ENCODE results near the gene RAB11FIP3. TPM values are rescaled to one million over a fixed set of nuclear protein-coding genes. Genes with fewer than 3 reads are reported as not detected.

RAB11FIP3 gene
- total RNA-seq, 1 donor: 25.3 TPM

DNA sequence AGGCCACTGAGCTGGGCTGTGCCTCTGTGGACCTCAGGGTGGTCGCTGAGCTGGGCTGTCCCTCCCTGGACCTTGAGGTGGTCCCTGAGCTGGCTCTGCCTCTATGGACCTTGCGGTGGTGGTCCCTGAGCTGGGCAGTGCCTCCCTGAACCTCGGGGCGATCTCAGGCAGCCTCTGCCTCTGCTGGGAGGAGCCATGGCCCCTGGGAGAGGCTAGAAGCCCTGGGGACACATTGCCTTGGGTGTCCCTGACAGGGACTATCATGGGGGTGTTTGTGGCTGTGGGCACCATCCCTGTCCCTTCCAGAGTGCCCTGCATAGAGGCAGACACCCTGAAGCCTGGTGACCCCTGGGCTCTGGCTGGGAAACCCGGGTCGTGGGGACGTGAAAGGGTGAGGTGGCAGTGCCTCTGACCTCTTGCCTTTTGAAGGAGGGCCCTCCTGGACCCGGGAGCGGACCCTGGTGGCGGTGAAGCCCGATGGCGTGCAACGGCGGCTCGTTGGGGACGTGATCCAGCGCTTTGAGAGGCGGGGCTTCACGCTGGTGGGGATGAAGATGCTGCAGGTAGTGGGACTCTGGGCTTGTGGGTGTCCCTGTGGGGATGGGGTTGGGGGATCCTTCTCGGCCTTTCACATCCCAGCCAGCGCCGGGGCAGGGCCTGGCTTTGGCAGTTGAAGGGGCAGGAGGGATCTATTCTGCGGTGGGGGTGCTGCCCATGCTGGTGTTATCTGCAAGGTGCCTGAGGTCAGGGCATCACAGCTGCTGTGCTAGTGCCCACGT lies 26.7 kb upstream of the RAB11FIP3 start:
- Histone ChIP-seq H3K4me3 (ENCODE audit: insufficient read depth, low read length) (no peak overlapping the region), H3K4me1 (ENCODE audit: insufficient read depth, low read length) (peaks cover 9% of the 10 kb centered on the region), H3K27me3 (ENCODE audit: insufficient read depth, low read length) (no peaks in the 10 kb centered on the region), H3K4me2 (ENCODE audit: insufficient read depth, low read length) (peak overlapping the region; percentile 61), H3K36me3 (ENCODE audit: insufficient read depth, low read length) (peaks cover 6% of the 10 kb centered on the region), H2AFZ (ENCODE audit: low read length) (no peak overlapping the region), H3K79me2 (ENCODE audit: insufficient read depth, low read length) (peaks cover 17% of the 10 kb centered on the region), H4K20me1 (ENCODE audit: insufficient read depth, low read length) (peaks cover 7% of the 10 kb centered on the region), H3K9me3 (ENCODE audit: low read depth, low read length) (no peaks in the 10 kb centered on the region), H3K27ac (ENCODE audit: low read depth, low read length) (no peak overlapping the region)
- peak; percentile 80 for DNase-seq (ENCODE audit: insufficient read length, low spot score, missing footprints)
- TF ChIP-seq, protein P1, sequence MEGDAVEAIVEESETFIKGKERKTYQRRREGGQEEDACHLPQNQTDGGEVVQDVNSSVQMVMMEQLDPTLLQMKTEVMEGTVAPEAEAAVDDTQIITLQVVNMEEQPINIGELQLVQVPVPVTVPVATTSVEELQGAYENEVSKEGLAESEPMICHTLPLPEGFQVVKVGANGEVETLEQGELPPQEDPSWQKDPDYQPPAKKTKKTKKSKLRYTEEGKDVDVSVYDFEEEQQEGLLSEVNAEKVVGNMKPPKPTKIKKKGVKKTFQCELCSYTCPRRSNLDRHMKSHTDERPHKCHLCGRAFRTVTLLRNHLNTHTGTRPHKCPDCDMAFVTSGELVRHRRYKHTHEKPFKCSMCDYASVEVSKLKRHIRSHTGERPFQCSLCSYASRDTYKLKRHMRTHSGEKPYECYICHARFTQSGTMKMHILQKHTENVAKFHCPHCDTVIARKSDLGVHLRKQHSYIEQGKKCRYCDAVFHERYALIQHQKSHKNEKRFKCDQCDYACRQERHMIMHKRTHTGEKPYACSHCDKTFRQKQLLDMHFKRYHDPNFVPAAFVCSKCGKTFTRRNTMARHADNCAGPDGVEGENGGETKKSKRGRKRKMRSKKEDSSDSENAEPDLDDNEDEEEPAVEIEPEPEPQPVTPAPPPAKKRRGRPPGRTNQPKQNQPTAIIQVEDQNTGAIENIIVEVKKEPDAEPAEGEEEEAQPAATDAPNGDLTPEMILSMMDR (IDR thresholded peaks at IDR 0.05; ENCODE audit: extremely low read depth, low read depth, low read length): no peak

DNA sequence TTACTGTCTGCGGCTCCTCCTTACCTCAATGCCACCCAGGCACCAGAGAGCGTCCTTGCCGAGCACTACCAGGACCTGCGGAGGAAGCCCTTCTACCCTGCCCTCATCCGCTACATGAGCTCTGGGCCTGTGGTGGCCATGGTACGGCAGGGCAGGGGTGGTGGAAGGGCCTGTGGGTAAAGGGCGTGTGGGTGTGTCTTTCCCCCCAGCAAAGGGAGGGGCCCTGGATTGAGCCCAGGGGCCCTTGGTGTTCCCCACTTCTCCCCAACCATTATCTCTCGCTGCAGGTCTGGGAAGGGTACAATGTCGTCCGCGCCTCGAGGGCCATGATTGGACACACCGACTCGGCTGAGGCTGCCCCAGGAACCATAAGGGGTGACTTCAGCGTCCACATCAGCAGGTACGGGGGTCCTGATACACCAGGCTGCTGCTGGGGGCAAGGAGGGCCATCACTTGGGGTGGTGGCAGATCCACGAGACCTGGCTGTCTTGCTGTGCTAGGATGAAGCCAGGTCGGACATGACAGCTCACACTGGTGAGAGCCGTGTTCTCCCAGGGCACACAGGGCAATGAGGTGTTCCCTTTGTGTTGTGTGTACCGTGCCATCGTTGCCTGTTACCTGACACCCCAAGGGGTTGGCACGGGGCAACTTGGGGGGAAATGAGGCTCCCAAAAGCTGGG lies 26.0 kb upstream of the RAB11FIP3 start:
- Histone ChIP-seq H3K4me2 (ENCODE audit: insufficient read depth, low read length) (no peak overlapping the region), H4K20me1 (ENCODE audit: insufficient read depth, low read length) (peaks cover 7% of the 10 kb centered on the region), H3K27ac (ENCODE audit: low read depth, low read length) (no peak overlapping the region), H3K4me3 (ENCODE audit: insufficient read depth, low read length) (no peak overlapping the region), H2AFZ (ENCODE audit: low read length) (no peak overlapping the region), H3K27me3 (ENCODE audit: insufficient read depth, low read length) (no peaks in the 10 kb centered on the region), H3K4me1 (ENCODE audit: insufficient read depth, low read length) (peaks cover 9% of the 10 kb centered on the region), H3K79me2 (ENCODE audit: insufficient read depth, low read length) (peaks cover 17% of the 10 kb centered on the region), H3K36me3 (ENCODE audit: insufficient read depth, low read length) (peaks cover 6% of the 10 kb centered on the region), H3K9me3 (ENCODE audit: low read depth, low read length) (no peaks in the 10 kb centered on the region)
- peak; percentile 52 for DNase-seq (ENCODE audit: insufficient read length, low spot score, missing footprints)
- TF ChIP-seq, protein P1 (IDR thresholded peaks at IDR 0.05; ENCODE audit: extremely low read depth, low read depth, low read length): no peak

DNA sequence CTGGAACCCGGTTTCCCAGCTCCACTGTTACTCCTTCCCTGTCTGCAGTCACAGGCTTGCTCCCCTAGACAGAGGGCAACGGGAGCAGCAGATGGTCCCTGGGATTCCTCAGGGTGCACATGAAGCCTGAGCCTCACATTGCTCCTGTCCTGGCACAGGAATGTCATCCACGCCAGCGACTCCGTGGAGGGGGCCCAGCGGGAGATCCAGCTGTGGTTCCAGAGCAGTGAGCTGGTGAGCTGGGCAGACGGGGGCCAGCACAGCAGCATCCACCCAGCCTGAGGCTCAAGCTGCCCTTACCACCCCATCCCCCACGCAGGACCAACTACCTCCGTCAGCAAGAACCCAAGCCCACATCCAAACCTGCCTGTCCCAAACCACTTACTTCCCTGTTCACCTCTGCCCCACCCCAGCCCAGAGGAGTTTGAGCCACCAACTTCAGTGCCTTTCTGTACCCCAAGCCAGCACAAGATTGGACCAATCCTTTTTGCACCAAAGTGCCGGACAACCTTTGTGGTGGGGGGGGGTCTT lies 25.3 kb upstream of the RAB11FIP3 start:
- Histone ChIP-seq H3K4me1 (ENCODE audit: insufficient read depth, low read length) (peaks cover 9% of the 10 kb centered on the region), H3K4me3 (ENCODE audit: insufficient read depth, low read length) (peak overlapping the region; percentile 90), H3K36me3 (ENCODE audit: insufficient read depth, low read length) (peaks cover 6% of the 10 kb centered on the region), H3K27ac (ENCODE audit: low read depth, low read length) (no peak overlapping the region), H3K79me2 (ENCODE audit: insufficient read depth, low read length) (peaks cover 19% of the 10 kb centered on the region), H4K20me1 (ENCODE audit: insufficient read depth, low read length) (peaks cover 7% of the 10 kb centered on the region), H3K9me3 (ENCODE audit: low read depth, low read length) (no peaks in the 10 kb centered on the region), H3K4me2 (ENCODE audit: insufficient read depth, low read length) (peak overlapping the region; percentile 66), H3K27me3 (ENCODE audit: insufficient read depth, low read length) (no peaks in the 10 kb centered on the region), H2AFZ (ENCODE audit: low read length) (no peak overlapping the region)
- TF ChIP-seq, protein P1 (IDR thresholded peaks at IDR 0.05; ENCODE audit: extremely low read depth, low read depth, low read length): no peak
- peak; percentile 66 for DNase-seq (ENCODE audit: insufficient read length, low spot score, missing footprints)

Measured in osteoblast (primary cell).